Mammary epithelial cell (primary cell): ENCODE measurements around the gene PRF1.

ENCODE experiments used
- EZH2 ChIP-seq: IDR thresholded peaks from 2 replicates; pipeline ENCODE4 v1.6.1; 2012; ENCODE audit warnings: low read length, inconsistent platforms, borderline replicate concordance
- TF ChIP-seq, protein P1 (sequence below), 2 donors: IDR thresholded peaks in 1 of 2; conservative IDR thresholded peaks in 1 of 2; 2 replicates each; pipeline ENCODE4 v1.5.1; 2011 to 2012; ENCODE audit warnings: inconsistent platforms in 2 of 2, low read length in 2 of 2, mild to moderate bottlenecking in 2 of 2, control low read depth in 1 of 2, low read depth in 1 of 2; ENCODE audit not compliant: insufficient read depth in 1 of 2; ENCODE audit errors: extremely low read depth in 1 of 2

DNA sequence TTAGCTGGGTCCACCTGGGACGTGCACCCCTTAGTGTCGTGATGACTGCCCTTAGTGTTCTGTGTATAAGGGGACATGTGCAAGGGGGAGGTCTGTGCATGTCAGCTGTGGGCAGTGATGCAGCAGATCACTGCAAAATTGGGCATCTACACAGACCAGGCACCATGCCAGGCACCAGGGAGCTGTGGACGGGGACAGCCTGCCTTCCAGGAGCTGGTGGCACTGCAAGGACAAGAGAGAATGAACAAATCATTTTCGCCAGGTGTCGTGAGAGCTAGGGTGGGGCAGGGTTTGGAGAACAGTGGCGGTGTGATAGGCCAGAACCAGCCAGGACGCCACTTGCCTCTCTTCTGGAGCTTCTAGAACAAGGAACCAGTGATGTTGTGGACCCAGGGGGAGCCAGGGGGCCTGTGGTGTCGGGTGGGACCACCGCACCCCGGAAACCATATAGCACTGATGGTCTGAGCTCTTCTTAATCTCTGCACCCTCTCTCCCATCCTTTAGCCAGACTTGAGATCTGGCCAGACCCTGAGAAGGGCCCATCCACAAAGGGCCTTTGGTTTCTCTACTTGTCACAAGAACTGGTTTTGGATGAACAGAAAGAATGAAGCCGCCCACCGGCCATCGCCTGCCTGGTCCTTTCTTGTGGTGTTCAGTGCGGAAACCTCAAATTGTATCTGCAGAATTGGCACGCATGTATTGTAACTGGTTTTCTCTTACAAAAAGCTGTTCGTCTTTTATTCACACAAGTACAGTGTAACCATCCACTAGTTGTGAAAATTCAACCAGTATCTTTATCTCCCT is 30.7 kb downstream of the PRF1 start:
- TF ChIP-seq, protein P1, sequence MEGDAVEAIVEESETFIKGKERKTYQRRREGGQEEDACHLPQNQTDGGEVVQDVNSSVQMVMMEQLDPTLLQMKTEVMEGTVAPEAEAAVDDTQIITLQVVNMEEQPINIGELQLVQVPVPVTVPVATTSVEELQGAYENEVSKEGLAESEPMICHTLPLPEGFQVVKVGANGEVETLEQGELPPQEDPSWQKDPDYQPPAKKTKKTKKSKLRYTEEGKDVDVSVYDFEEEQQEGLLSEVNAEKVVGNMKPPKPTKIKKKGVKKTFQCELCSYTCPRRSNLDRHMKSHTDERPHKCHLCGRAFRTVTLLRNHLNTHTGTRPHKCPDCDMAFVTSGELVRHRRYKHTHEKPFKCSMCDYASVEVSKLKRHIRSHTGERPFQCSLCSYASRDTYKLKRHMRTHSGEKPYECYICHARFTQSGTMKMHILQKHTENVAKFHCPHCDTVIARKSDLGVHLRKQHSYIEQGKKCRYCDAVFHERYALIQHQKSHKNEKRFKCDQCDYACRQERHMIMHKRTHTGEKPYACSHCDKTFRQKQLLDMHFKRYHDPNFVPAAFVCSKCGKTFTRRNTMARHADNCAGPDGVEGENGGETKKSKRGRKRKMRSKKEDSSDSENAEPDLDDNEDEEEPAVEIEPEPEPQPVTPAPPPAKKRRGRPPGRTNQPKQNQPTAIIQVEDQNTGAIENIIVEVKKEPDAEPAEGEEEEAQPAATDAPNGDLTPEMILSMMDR (conservative IDR thresholded peaks at IDR 0.05 in 1 of 2, IDR thresholded peaks at IDR 0.05 in 1 of 2; ENCODE audit: extremely low read depth in 1 of 2, insufficient read depth in 1 of 2, low read depth in 1 of 2, low read length in 2 of 2) = no peak
- TF ChIP-seq EZH2 = no peak
